Measurements from ENCODE around the gene PTPRR.

DNA sequence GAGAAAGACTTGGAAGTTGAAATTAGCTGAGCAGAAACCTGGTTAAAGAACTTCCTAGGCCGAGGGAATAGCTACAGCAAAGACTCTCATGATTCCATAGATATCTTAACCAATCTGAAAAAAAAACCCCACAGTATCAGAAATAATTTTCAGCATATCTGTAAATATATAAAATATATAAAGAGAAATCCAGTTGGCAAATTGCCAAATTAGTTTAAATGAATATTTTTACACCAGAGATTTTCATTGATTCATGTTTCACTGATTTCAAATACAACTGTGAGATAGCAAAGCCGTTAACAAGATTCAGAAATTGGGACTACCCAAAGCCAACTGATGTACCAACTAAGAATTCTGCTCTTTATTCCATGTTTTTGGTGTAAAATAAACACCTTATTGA lies 6.8 kb upstream of the PTPRR start:
- TF ChIP-seq, protein P1, sequence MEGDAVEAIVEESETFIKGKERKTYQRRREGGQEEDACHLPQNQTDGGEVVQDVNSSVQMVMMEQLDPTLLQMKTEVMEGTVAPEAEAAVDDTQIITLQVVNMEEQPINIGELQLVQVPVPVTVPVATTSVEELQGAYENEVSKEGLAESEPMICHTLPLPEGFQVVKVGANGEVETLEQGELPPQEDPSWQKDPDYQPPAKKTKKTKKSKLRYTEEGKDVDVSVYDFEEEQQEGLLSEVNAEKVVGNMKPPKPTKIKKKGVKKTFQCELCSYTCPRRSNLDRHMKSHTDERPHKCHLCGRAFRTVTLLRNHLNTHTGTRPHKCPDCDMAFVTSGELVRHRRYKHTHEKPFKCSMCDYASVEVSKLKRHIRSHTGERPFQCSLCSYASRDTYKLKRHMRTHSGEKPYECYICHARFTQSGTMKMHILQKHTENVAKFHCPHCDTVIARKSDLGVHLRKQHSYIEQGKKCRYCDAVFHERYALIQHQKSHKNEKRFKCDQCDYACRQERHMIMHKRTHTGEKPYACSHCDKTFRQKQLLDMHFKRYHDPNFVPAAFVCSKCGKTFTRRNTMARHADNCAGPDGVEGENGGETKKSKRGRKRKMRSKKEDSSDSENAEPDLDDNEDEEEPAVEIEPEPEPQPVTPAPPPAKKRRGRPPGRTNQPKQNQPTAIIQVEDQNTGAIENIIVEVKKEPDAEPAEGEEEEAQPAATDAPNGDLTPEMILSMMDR (IDR thresholded peaks at IDR 0.05) = no peak
- TF ChIP-seq POLR2A (IDR thresholded peaks at IDR 0.05) = no peak

Data from esophagus squamous epithelium (tissue), 4 donors.